Kidney glomerular epithelial cell (primary cell): ENCODE data around the gene TRPM3.
A peak's percentile ranks its signal among the peaks of the same experiment; 100 is the strongest.

Source experiments
- DNase-seq: peaks from one replicate; lab custom pipeline; 2025; lab: John Stamatoyannopoulos, UW

TRPM3 gene

DNA sequence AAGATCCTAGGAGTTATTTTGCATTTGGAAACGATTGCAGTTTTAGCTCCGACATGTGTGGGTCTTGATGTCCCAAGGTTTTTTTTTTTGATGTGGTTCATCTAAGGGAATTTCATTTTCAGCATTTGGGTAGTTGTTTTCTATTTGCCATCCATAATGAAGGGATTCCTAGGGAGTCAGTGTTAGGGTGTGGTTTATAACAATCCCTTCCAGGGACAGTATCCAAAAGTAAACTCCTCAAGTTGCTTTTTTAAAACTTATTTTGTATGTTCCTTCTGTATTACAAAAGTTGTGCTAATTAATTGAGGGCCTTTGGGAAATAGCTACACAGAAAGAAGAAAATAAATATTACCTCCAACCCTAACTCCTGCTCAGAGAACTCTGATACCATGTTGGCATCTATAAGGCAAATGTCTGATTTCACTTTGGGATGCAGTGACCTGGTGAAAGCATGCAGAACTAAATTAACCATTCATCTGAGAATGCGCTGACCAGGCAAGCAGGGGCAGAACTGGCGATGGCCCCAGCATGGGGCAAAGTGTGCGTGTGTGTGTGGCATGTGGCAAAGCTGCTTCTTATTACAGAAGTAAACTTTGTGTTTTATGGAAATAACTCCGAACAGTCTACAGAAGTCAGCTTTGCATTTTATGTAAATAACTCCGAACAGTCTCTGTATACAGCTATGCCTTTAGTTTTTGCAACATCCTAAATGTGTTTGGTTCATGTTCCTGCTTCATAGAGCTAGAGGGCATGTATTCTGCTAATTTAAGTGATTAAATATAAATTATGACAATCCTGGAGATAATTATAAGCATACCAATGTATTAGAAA is 237.2 kb downstream of the TRPM3 start:
- DNase-seq, result no peak

GRCh38 chr9:70883056-70883455 is 238.4 kb downstream of the TRPM3 start:
- DNase-seq, result peak; percentile 22

GRCh38 chr9:70881333-70881732 is 240.1 kb downstream of the TRPM3 start:
- no peak for DNase-seq

DNA sequence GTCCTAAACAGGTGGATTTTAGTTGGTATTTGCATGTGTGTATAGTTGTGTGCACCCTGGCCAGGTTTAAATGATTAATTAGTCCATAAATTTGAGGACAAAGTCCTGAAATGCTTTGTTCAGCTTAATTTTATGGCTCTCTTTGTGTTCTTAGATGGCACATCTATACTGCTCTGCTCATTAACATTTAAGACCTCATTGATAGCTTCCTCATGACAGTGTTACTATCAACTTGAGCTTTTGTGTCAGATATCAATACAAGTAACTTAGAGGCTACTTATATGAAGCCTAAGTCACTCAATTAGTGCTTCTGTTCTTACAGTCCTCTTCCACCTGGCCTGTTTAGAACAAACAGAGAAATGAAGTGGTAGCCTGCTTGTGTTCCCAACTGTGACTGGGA is 240.9 kb downstream of the TRPM3 start:
- no peak for DNase-seq

DNA sequence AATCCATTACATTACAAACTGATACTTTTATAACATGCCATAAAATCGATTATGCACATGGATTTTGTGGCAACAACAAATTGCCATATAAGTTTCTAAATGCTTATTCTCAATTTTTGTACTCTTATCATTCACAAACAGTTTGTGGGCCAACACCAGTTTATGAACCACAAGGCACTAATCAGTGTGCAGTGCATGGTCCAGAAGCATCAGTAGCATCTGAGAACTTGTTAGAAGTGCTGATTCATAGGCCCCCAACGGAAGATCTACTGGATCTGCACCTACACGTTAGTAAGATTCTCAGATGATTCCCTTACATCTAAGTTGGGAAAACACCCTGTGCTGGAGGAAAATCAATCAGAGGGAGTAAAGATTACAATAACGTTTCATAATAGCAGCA is 242.8 kb downstream of the TRPM3 start:
- no peak for DNase-seq

- no peak for DNase-seq
Observed at GRCh38 chr9:70874451-70874850, 247.0 kb downstream of the TRPM3 start.

DNA sequence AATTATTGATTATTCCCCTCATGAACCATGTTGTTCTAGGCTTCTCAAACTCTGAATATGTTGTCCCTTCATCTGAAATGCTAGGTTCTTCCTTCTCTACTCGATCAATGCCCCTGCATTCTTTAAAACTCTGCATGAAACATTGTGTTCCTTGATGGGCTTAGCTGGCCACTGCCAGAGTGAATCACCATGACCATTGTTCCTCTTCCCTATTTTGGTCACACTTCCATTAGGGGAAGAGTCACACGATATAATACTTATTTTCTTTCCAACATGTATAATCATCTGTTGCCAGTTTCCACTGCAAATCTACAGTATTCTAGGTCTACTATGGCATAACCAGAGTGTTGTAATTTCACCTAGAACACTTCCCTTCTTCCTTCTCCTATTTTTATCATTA is 247.9 kb downstream of the TRPM3 start:
- no peak for DNase-seq

GRCh38 chr9:70868661-70869652 is 252.5 kb downstream of the TRPM3 start:
- peak; percentile 28 for DNase-seq

DNA sequence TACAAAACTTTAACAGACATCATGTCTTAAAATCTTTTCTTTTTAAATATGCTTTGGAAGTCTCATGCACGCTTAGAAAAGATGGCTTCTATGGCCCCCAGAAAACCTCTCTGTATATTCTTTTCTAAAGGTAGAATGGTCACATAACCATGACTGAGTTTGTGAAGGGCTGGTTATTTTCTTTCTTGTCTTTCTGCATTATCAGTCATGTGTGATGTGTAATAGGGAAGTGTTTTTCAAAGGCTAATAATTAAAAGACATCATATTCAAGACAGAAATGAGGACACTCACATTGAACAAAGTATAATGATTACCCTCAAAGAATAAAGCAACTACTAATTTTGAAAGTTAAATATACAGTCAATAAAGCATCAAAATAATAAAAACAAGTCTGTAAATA is 253.4 kb downstream of the TRPM3 start:
- DNase-seq, result peak; percentile 62

- DNase-seq, result no peak
Observed at GRCh38 chr9:70865471-70865870, 255.9 kb downstream of the TRPM3 start.

GRCh38 chr9:70861797-70862196 is 259.6 kb downstream of the TRPM3 start:
- DNase-seq, result no peak

DNA sequence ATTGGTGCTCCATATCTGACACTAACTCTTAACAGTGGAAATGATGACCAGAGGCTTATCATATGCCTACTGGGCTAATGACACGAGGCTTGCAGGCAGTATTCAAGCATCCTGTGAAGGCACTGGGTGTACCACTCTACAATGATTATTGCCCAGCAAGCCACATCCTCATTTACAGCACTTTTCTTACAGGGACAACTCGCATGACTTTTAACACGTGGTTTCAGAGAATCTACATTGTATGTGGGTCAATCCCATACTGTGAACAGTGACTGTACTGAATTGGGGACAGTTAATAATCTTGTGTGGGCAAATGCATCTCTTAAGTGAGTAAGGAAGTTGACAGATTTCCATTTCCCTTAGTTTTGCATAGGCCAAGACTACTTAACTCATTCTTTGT is 260.0 kb downstream of the TRPM3 start:
- DNase-seq, result no peak

DNA sequence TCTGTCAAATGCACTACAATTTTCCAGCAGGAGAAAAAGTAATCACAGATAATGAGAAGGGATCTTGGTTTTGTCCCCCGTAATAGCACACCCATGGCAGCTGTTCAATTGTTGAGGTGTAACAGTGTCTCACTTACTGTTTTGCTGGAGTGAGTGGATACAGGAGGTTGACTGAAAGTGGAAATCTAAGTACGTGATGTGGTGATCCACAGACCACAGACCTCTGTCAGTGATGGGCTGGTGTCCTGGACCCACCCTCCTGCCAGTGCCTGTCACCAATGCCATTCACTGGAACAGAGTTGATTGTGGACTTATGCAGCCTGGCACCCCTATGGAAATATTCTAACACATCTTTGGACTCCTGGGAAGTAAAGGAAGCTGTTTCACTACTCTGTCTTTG is 261.7 kb downstream of the TRPM3 start:
- no peak for DNase-seq

GRCh38 chr9:70856411-70856810 is 265.0 kb downstream of the TRPM3 start:
- no peak for DNase-seq

- DNase-seq, result no peak
Observed at GRCh38 chr9:70852711-70853240, 268.6 kb downstream of the TRPM3 start.

DNA sequence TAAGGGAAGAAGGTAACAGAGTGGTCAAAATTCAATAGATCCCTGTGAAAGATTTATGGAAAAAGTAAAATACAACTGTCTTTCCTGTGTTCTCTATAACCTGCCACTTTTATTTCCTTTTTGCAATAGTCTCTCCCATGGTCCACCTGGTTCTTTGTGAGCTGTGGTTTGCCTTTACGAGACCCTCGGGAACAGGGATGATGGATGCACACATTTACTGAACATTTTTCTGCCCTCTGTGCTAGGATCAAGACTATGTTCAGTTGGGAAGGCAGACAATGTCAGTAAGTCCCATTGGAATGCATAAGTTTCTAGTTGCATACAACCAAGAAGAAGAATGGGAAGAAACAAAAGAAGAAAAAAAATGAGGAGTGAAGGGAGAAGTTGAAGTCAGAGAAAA is 281.2 kb downstream of the TRPM3 start:
- no peak for DNase-seq

DNA sequence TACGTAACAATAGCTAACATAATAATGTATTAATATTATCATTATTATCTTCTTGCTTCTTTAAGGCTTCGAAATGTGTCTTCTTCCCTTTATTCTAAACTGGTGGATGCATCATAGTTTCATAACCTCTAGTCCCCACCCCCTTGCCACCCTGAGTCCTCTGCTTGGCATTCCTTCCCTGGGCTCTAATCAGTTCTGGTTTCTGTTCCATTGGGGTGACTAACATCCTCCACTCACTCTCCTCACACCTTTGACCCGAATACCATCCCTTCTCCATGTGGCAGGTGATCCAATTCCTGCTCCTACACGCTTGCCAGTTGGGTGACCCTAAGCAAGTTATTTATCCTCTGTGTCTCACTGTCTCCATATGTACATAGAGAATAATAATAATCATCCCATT is 286.1 kb downstream of the TRPM3 start:
- DNase-seq, result no peak

GRCh38 chr9:70832492-70832891 is 288.9 kb downstream of the TRPM3 start:
- DNase-seq, result no peak

GRCh38 chr9:70830618-70831017 is 290.8 kb downstream of the TRPM3 start:
- DNase-seq, result no peak

GRCh38 chr9:70829591-70830265 is 291.7 kb downstream of the TRPM3 start:
- DNase-seq, result no peak

GRCh38 chr9:70826562-70826961 is 294.9 kb downstream of the TRPM3 start:
- no peak for DNase-seq

- no peak for DNase-seq
Observed at GRCh38 chr9:70823284-70823683, 298.1 kb downstream of the TRPM3 start.
